ENCODE results near the gene RBM4B.
"Not testable (repeated sequence)": the region's sequence is repeated elsewhere in the genome, so short reads cannot be mapped to it uniquely, and the experiment has no call there.

Gene RBM4B, protein sequence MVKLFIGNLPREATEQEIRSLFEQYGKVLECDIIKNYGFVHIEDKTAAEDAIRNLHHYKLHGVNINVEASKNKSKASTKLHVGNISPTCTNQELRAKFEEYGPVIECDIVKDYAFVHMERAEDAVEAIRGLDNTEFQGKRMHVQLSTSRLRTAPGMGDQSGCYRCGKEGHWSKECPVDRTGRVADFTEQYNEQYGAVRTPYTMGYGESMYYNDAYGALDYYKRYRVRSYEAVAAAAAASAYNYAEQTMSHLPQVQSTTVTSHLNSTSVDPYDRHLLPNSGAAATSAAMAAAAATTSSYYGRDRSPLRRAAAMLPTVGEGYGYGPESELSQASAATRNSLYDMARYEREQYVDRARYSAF

DNA sequence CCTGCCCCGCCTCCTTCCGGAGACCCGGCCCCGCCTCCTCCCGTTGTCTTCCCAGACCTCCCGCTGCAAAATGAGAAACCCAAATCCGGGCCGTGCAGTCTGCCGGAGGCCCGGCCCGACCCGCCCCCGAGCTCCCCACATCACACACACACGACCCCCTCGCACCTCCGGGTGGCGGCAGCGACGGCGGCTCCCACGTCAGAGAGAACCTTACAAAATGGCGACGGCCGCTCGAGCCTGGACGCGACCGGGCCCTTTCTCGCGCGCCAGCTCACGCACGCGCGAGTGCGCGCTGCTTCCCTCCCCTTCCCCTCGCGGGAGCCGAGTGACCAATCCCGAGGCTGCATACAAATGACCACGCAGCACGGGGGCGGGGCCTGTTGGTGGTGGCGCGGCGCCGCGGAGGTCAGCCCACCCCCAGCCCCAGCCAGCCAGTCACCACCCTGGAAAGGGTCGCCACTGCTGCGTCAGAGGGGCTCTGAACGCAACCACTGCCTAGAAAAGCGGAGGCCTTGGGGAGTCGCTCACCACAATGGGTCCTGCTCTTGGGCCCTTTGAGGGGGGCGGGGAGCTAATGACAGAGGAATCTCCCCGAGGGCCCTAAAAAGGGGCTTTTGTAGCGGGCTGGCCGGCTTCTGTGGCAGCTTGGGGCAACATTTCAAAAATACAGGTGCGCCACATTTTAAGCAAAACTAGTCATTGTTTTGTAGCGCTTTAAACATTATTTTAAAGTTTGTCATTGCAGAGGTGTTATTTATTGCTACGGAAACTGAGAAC, at the start of gene RBM4B:
Gene RBM4B (minus strand): TSS at position 289 of the 777 bp plus-strand sequence. CDS start 808 bp downstream, outside the sequence.
- no peak for TF ChIP-seq EZH2 (optimal IDR thresholded peaks at IDR 0.05; ENCODE audit: low read depth, low read length)
- TF ChIP-seq EZH2phosphoT487 (IDR thresholded peaks at IDR 0.05; ENCODE audit: low read length): no peak
- TF ChIP-seq, protein P1, sequence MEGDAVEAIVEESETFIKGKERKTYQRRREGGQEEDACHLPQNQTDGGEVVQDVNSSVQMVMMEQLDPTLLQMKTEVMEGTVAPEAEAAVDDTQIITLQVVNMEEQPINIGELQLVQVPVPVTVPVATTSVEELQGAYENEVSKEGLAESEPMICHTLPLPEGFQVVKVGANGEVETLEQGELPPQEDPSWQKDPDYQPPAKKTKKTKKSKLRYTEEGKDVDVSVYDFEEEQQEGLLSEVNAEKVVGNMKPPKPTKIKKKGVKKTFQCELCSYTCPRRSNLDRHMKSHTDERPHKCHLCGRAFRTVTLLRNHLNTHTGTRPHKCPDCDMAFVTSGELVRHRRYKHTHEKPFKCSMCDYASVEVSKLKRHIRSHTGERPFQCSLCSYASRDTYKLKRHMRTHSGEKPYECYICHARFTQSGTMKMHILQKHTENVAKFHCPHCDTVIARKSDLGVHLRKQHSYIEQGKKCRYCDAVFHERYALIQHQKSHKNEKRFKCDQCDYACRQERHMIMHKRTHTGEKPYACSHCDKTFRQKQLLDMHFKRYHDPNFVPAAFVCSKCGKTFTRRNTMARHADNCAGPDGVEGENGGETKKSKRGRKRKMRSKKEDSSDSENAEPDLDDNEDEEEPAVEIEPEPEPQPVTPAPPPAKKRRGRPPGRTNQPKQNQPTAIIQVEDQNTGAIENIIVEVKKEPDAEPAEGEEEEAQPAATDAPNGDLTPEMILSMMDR (IDR thresholded peaks at IDR 0.05; ENCODE audit: low read length): no peak
- Histone ChIP-seq H3K36me3 (replicated peaks; ENCODE audit: insufficient read depth, low read length) (no peaks in the 10 kb centered on the region), H3K27ac (ENCODE audit: low read length) (peak within 1 kb of the TSS; percentile 86), H3K27me3 (replicated peaks; ENCODE audit: insufficient read depth, low read length) (no peaks in the 10 kb centered on the region), H3K79me2 (ENCODE audit: low read length) (peaks cover 27% of the 10 kb centered on the region), H4K20me1 (ENCODE audit: insufficient read depth, low read length) (no peaks in the 10 kb centered on the region), H3K4me1 (ENCODE audit: low read length) (no peaks in the 10 kb centered on the region), H3K9me3 (replicated peaks; ENCODE audit: insufficient read depth, low read length) (no peaks in the 10 kb centered on the region), H3K4me2 (ENCODE audit: low read depth, low read length) (peak within 1 kb of the TSS; percentile 83), H3K4me3 (ENCODE audit: low read length) (peak within 1 kb of the TSS; percentile 77), H3F3A (ENCODE audit: insufficient read depth, low read length) (peaks cover 11% of the 10 kb centered on the region), H2AFZ (ENCODE audit: low read length) (peak within 1 kb of the TSS; percentile 87), H3K9ac (ENCODE audit: low read length) (peak within 1 kb of the TSS; percentile 80), H3K9me2 (replicated peaks; ENCODE audit: insufficient read depth, low read length) (no peaks in the 10 kb centered on the region)
- peak; percentile 94 for DNase-seq

DNA sequence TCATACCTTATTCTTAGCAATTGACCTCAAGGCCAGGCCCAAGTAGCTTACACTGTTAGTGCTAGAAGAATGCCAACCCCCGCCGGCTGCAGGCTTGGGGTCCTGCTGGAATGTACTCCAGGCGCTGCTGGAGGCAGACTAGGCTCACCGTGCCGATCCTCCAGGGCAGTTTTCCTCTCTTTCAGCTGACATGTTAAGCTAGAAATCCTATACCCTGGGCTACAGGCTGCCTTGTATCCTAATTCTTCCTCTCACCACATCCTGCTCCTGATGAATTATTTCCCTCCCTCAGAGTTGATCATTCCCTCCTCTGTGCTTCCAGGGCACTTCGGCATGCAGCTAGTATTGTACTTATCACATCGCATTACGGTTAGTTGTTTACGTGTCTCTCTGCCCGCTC, 48.0 kb upstream of the RBM4B start:
- H3F3A ChIP-seq (ENCODE audit: insufficient read depth, low read length): no peaks in the 10 kb centered on the region
- 0 out of 2 replicates have a peak, but pooled peaks cover 3% of the 10 kb centered on the region for H3K4me1 ChIP-seq (ENCODE audit: low read length)
- no peaks in the 10 kb centered on the region for H3K9me2 ChIP-seq (replicated peaks; ENCODE audit: insufficient read depth, low read length)
- H2AFZ ChIP-seq (ENCODE audit: low read length): no peak overlapping the region
- no peaks in the 10 kb centered on the region for H3K9me3 ChIP-seq (replicated peaks; ENCODE audit: insufficient read depth, low read length)
- DNase-seq: no peak
- TF ChIP-seq, protein P1 (IDR thresholded peaks at IDR 0.05; ENCODE audit: low read length): no peak
- no peak for TF ChIP-seq EZH2phosphoT487 (IDR thresholded peaks at IDR 0.05; ENCODE audit: low read length)
- no peak for TF ChIP-seq EZH2 (optimal IDR thresholded peaks at IDR 0.05; ENCODE audit: low read depth, low read length)
- no peaks in the 10 kb centered on the region for H3K79me2 ChIP-seq (ENCODE audit: low read length)
- peaks cover 11% of the 10 kb centered on the region for H3K27me3 ChIP-seq (replicated peaks; ENCODE audit: insufficient read depth, low read length)
- no peaks in the 10 kb centered on the region for H3K36me3 ChIP-seq (replicated peaks; ENCODE audit: insufficient read depth, low read length)
- H3K4me3 ChIP-seq (ENCODE audit: low read length): no peak overlapping the region
- H3K27ac ChIP-seq (ENCODE audit: low read length): no peak overlapping the region
- no peaks in the 10 kb centered on the region for H4K20me1 ChIP-seq (ENCODE audit: insufficient read depth, low read length)
- H3K9ac ChIP-seq (ENCODE audit: low read length): no peak overlapping the region
- H3K4me2 ChIP-seq (ENCODE audit: low read depth, low read length): no peak overlapping the region

DNA sequence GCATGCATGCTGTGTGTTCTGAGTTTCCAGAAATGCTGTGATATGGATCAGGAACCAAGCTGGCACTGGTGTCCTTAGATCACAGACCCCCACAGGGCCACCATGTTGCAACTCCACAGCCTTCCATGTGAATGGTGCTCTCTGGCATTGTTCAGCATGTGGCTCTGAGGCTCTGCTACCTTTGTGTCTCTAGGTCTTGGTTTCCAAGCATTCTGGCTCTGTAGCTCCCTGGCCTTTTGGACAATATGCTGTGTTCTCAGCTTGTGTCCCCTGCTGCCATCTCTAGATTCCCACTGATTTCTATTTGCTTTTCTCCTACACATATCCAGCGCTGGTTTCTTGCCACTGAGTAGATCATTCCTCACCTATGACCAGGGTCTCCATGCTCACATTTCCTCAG, 47.4 kb upstream of the RBM4B start:
- H3K4me1 ChIP-seq (ENCODE audit: low read length): 0 out of 2 replicates have a peak, but pooled peaks cover 3% of the 10 kb centered on the region
- no peak for TF ChIP-seq EZH2 (optimal IDR thresholded peaks at IDR 0.05; ENCODE audit: low read depth, low read length)
- TF ChIP-seq, protein P1 (IDR thresholded peaks at IDR 0.05; ENCODE audit: low read length): no peak
- no peak for TF ChIP-seq EZH2phosphoT487 (IDR thresholded peaks at IDR 0.05; ENCODE audit: low read length)
- H3K9me2 ChIP-seq (replicated peaks; ENCODE audit: insufficient read depth, low read length): no peaks in the 10 kb centered on the region

DNA sequence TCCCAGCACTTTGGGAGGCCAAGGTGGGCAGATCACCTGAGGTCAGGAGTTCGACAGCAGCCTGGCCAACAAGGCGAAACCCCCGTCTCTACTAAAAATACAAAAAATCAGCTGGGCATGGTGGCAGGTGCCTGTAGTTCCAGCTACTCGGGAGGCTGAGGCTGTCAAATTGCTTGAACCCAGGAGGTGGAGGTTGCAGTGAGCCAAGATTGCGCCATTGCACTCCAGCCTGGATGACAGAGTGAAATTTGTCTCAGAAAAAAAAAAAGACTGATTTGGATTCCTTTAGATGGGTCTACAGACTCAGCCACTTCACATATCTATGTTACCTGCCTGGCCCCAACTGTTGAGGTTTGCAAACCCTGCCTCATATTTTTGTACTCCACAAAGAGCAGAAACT, 46.5 kb upstream of the RBM4B start:
- H3K9ac ChIP-seq (ENCODE audit: low read length); H3K27ac ChIP-seq (ENCODE audit: low read length); H3K4me1 ChIP-seq (ENCODE audit: low read length): not testable (repeated sequence)

More for the DNA sequence above, 47.4 kb upstream of the RBM4B start:
- Histone ChIP-seq H3K27ac (ENCODE audit: low read length) (no peak overlapping the region), H2AFZ (ENCODE audit: low read length) (no peak overlapping the region), H3F3A (ENCODE audit: insufficient read depth, low read length) (no peaks in the 10 kb centered on the region), H4K20me1 (ENCODE audit: insufficient read depth, low read length) (no peaks in the 10 kb centered on the region), H3K79me2 (ENCODE audit: low read length) (no peaks in the 10 kb centered on the region), H3K9me3 (replicated peaks; ENCODE audit: insufficient read depth, low read length) (no peaks in the 10 kb centered on the region), H3K4me2 (ENCODE audit: low read depth, low read length) (no peak overlapping the region), H3K36me3 (replicated peaks; ENCODE audit: insufficient read depth, low read length) (no peaks in the 10 kb centered on the region), H3K4me3 (ENCODE audit: low read length) (no peak overlapping the region), H3K27me3 (replicated peaks; ENCODE audit: insufficient read depth, low read length) (peaks cover 11% of the 10 kb centered on the region), H3K9ac (ENCODE audit: low read length) (no peak overlapping the region)
- DNase-seq: no peak

More for the DNA sequence above, 46.5 kb upstream of the RBM4B start:
- H4K20me1 ChIP-seq (ENCODE audit: insufficient read depth, low read length); DNase-seq; H3K4me3 ChIP-seq (ENCODE audit: low read length); H3K9me3 ChIP-seq (replicated peaks; ENCODE audit: insufficient read depth, low read length); H3K36me3 ChIP-seq (replicated peaks; ENCODE audit: insufficient read depth, low read length); H3K4me2 ChIP-seq (ENCODE audit: low read depth, low read length); H3F3A ChIP-seq (ENCODE audit: insufficient read depth, low read length); H3K79me2 ChIP-seq (ENCODE audit: low read length); H3K9me2 ChIP-seq (replicated peaks; ENCODE audit: insufficient read depth, low read length); H2AFZ ChIP-seq (ENCODE audit: low read length); H3K27me3 ChIP-seq (replicated peaks; ENCODE audit: insufficient read depth, low read length): not testable (repeated sequence)
